NCI-H187 (cell line): ENCODE data around the gene VCP.

ENCODE experiments used
- DNase-seq, 2 experiments: peaks; one replicate each; lab custom pipeline; 2025; lab: John Stamatoyannopoulos, UW

The VCP gene

DNA sequence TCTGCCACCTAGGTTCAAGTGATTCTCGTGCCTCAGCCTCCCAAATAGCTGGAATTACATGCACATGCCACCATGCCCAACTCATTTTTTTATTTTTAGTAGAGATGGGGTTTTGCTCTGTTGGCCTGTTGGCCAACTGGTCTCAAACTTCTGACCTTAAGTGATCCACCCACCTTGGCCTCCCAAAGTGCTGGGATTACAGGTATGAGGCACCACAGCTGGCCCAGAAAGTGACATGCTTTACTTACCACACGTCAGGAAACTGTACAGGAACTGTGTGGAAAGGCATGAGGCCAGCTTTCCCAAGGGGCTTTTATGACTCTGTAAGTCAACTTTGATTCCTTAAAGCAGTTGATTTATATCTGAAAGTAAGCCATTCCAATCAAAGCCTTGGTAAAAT is 57.9 kb downstream of the VCP start:
- no peak for DNase-seq

DNA sequence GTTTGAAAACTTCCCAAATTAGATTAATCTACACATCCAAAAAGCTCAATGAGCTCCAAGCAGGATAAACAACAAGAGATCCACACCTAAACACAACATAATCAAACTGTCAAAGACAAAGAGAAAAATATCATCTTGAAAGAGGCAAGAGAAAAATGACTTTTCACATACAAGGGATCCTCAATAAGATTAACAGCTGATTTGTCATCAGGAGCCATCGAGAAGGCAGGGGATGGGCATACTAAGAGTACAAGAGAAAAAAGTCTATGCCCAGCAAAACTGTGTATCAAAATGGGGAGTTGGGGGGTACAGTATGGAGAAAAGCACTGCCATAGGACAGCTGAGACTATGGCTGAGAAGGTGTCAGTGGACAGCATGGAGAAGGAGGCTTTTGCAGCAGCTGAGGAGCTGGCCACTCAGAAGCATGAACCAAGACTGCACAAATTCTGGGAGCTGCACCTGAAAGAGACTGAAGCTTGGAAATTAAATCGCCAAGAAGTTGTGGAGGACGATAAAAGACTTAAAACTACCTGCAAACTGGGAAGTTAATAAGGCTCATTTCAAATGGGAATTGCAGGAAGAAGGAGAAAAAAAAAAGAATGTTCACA is 62.0 kb downstream of the VCP start:
- DNase-seq, result no peak
